NT2/D1 (cell line): ENCODE data around the gene RPS6KA3.

Experiments
- YY1 ChIP-seq: IDR thresholded peaks from 2 replicates; pipeline ENCODE4 v1.6.1; 2011; ENCODE audit not compliant: insufficient read length, insufficient read depth
- ZNF274 ChIP-seq: IDR thresholded peaks from 2 replicates; pipeline ENCODE4 v1.6.1; 2011; ENCODE audit warnings: mild to moderate bottlenecking, low read depth, low read length

GRCh38 chrX:20149326-20149725 is 117.4 kb downstream of the RPS6KA3 start:
- no peak for TF ChIP-seq YY1
- no peak for TF ChIP-seq ZNF274
